T-helper 1 cell treated with Interleukin-12 subunit alpha and Interleukin-12 subunit beta and Interleukin-4 antibody, amounts not matched to agents 30 ng/mL and 1 ng/mL, for 36 hours (primary cell): ENCODE measurements around the gene DEGS2. TPM values are rescaled to one million over a fixed set of nuclear protein-coding genes. Genes with fewer than 3 reads are reported as not detected.

Experiments
- intact Hi-C: fragments of 100-400 bp; cut with micrococcal nuclease; formaldehyde crosslinking; loops from one replicate; pipeline ENCODE4 v1.15.1; 2024
- total RNA-seq: library from RNA; stranded (reverse); gene quantifications from 2 replicates; pipeline ENCODE4 v1.2.3, GENCODE V29; 2022

The DEGS2 gene
- total RNA-seq, 1 donor from 2014 or later = not detected

DNA sequence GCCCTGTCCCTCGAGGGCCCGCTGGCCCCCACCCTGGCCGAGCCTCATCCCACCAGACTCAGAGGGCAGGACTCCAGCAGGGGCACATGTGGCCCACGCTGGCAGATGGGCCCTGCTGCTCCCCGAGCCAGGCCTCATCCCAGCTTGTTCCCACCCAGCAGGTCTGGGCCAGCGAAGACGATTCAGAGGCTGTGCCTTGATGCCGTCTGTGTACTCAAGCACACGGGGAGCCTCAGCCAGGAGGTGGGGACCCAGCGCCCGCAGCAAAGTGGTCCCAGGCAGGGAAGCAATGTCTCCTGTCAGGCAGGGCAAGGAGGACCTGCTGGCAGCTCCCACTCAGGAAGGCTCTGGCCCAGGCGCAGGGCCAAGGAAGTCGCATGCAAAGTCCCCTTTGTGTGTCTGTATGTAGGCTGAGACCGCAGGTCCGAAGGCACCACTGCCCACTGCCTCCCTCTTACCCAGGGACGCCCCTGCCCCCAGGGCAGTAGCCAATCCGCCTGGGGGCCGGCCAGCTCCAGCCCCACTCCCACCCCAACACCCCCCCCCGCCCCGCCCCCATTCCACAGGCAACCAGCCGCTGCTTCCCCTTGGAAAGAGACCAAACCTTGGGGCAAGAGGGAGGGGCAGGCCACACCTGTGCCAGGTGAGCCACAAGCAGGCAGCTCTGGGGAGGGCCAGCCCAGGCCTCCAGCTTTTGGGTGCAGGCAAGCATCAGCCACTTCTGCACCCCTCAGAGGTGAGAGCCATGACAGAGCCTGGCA lies 9.4 kb downstream of the DEGS2 start:
- intact Hi-C loops = no loop called here

DNA sequence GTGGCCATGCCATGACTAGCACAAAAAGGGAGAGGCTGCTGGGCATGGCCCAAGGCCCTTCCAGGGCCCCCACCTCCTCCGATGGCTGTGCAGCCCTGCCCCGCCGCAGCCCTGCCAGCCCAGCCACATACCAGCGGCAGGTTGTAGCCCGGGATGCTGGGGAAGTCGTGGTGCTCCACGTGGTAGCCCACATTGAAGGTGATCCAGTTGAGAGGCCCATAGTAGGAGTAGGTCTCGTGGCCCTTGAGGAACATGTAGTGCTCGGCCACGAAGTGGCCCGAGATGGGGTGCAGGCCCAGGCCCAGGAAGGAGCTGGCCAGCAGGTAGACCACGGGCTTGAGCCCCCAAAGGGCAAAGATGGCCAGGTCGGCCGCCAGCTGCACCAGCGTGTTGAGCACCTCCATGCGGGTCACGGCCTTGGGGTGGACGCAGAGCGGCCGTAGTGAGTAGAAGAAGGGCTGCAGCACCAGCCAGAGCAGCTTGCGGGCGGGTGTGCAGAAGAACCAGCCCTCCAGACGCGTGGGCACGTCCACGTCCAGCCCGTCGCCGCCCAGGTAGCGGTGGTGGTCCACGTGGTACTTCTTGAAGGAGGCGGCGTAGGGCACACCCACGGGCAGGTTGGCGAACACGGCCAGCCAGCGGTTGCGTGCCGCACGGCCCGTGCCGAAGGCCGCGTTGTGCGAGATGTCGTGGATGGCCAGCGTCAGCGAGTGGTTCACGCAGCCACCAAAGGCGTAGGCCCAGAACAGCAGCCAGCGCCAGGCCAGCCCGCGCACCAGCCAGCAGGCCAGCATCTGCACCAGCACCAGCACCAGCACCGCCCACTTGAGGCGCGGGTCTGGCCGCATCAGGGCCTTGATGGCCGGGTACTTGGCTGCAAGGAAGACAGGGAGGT lies 10.4 kb downstream of the DEGS2 start:
- intact Hi-C loops = no loop called here

DNA sequence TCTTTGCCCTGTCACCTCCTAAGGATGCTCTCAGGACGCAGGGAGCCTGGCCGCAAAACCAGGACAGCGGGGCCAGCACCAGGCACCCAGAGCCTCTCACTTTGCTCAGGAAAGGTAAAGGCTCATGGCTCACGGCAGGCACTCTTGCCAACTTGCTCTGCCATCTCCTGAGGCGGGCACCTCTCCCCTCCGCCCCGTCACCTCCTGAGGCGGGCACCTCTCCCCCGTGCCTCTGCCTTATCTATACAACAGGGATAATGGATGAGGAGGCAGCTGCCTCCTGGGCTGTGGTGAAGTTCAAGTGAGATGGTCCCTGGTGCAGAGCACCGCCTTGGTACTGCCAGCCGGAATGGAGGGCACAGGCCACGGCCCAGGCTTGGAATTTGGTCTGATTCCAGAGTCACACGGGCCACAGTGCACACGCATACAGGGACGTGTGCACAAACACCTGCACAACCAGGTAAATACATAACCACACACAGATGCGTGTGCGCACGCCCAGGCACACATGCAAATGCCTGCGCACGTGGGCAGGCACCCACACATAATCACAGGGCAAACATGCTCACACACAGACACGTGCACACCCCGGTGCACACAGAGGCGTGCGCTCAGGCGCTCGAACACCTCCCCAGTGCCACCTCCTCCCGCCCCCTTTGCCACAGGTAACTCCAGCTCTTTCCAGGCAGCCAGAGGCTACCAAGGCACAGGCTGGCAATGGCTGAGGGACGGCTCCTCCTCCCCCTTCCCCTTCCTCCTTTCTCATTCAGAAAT lies 11.6 kb downstream of the DEGS2 start:
- intact Hi-C loops = loop anchor here (2.0 kb wide), 1 partner anchor 45 kb away; no protein-coding TSS in a partner anchor

DNA sequence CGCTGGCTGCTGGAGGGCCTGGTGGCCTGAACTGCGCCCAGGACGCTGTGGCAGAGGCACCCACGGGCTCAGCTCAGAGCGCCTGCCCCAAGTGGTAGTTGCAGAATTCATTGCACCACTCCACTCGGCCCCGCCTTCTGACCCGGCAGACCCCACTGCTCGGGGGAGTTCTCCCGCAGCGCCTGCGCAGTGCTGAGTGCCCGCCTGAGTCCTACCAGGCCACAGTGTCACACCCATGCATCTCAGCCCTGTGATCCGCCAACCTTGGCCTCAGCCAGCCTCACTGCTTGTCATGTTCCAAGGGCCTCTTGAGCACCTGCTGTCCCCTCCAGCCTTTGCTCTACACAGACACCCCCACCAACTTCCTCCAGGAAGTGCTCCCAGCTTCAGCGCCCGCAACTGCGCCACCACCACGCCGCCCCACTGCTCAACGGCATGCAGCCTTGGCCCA lies 12.2 kb downstream of the DEGS2 start:
- intact Hi-C loops = loop anchor here (2.0 kb wide), 1 partner anchor 46 kb away; no protein-coding TSS in a partner anchor

DNA sequence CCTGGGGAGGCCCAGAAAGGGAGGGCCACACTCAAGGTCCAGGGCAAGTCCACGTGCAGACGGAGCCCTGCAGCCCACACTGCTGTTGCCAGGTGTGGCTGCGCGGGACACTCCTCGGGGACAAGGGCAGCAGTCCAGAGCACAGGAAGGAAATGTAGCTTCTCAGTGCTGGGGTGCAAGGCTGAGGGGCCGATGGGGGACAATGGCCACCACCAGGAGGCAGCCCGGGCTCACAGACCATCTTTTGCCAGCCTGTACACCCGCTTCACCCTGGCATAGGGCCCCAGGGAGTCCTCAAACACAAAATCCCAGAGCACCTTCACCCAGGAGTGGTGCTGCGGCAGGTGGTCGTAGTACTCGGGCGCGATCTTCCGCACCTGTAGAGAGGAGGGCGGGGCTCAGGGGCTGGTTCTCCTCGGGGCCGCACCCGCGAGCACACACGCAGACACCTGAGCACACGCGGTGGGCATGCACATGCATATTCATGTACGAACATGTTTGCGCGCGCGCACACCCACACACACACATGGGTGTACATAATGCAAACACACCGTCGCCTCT lies 12.8 kb downstream of the DEGS2 start:
- intact Hi-C loops = loop anchor here (2.0 kb wide), 1 partner anchor 46 kb away; no protein-coding TSS in a partner anchor

DNA sequence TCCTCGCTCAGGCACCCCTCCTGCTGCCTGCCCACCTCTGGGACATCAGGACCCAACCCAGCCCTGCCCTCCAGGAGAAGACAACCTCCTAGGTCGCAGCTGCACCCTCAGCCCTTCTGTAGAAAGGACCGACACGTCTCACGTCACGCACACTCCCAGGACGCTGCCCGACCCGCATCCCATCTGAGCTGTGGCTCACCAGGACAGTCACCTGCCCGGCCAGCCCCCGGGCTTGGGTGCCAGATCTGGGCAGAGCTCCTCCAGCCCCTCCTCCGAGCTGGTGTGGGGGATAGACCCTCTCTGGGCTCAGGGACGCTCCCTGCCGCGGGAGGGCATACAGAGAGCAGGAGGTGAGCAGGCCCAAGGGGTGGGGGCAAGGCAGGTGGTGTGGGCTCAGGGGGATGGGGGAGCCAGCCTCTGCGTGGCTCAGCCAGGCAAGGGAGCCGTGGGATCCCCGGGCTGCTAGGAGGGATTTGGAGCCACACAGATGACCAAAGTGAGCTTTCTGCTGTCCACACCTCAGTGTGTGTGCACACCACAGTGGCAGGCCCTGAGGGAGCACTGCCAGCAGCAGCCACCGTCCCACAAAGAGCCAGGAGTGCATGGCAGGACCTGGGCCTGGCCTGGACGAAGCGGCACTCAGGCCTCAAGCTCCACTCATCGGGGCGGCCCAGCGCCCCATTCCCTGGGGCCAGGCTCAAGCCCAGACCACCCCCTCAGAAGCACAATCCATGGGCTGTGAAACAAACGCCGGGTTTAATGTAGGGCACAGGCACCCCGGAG lies 13.6 kb downstream of the DEGS2 start:
- intact Hi-C loops = loop anchor here (2.0 kb wide), 1 partner anchor 47 kb away; no protein-coding TSS in a partner anchor

DNA sequence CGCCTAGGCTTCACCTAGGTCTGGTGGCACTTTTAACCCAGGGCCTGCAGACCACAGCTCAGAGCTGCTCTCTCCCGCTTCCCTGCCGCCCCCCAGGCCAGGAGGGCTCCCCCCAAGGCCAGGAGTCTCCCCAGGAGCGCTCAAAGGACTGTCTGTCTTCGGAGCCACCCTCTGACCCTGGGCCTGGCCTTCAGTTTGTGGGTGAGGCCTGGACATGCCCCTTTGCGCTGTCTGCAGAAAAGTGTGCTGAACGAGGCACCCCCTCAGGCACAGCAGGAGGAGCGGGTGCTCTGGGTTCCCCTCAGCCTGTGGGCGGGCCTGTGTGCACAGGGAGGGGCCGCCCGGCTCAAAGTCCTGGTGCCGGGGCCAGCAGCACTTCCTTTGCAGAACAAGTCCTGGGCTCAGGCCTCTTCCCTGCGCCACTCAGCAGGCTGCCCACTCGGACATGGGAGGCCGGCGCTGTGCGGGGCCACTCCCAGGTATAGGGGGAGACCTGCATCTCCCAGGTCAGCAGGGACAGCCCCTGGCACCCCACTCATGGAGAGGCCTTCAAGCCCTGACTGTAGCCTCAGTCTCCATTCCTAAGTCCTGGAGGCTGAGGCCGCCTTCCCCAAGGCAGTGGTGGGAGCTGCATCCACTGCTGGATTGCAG lies 14.3 kb downstream of the DEGS2 start:
- intact Hi-C loops = no loop called here

DNA sequence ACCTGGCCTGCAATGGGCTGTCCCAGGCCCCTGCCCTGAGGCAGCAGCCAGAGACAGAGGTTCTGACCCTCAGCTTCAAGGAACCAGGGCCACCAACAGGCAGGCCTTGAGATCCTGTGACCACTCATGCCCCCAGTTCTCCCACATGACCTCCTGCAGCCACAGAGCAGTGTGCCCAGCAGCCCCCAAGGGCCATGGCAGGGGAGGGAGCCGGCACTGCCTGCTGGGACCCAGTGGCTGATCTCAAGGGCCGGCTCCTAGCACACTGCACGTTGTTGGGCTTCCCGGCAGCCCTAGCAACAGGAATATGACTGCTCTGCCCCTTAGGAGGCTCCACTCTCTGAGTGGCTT lies 14.8 kb downstream of the DEGS2 start:
- intact Hi-C loops = no loop called here

DNA sequence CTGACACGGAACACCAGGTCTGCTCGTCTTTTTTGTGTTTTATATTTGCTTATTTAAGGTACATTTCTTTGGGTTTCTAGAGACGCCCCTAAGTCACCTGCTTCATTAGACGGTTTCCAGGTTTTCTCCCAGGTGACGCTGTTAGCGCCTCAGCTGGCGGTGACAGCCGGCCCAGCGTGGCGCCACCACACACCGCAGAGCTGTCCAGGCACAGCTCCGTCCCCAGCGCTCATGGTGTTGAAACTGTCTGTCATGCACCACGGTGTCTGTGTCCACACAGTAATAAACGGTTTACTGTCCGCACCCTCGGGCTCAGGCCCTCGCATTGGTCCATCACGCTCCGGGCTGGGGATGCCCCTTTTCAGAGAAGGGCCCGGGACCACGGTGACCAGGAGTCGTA lies 15.5 kb downstream of the DEGS2 start:
- intact Hi-C loops = no loop called here

DNA sequence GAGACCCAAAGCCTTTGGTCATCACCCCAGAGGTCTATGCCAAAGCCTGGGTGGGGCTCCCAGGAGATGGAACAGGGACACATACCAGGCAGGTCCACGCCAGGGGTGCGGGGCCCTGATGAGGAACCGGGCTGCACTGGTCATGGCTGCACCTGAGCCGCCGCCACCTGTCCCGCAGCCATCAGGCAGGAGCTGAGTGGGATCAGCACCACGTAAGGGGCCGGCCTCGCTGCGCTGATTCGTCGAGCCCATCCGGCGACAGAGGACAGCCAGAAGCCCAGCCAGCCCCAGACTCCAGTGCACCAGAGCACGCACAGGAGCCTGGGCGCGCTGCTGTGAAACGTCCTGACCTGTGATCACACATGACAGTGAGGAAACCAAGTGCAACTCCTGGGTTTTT lies 15.9 kb downstream of the DEGS2 start:
- intact Hi-C loops = no loop called here

DNA sequence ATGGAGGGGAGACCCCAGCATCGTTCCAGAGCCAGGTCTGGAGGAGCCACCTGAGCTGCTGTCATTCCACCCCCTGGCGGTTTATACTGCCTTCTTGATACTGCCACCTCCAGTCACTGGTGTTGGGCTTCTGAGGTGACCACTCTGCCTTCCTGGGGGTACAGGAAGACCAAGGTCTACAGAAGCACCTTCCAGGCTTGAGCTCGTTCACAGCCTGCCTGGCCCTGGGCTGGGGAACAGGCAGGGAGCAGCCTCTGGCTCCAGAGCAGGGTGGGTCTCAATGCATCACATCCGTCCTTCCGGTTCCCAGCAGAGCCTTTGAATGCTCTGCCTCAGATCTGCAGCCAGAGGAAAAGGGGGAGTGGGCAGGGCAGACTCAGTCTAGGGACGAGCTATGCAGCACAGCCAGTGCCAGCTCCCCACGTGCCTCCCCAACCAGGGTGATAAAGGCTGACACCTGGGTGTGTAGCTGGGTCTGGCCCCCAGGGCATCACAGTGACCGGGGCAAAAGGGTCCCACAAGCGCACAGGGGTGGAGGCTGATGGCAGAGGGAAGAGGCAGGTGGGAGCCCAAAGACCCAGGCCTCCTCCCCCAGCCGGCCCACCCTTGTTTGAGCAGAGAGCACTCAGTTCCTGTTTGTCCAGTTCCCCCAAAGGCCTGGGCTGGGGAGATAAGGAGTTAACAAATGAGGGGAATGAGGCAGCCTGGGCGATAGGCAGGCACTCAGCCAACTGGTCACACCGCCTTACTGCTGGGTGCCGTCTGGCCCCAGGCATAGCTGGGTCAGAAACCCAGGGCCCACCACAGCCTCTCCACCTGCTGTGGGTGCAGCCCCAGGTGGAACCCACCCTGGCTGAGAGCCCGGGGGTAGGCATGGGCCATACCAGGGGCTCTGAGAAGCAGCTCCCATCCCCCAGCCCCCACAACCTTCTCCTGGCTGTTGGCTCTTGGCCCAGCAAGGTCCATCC lies 17.1 kb downstream of the DEGS2 start:
- intact Hi-C loops = no loop called here

DNA sequence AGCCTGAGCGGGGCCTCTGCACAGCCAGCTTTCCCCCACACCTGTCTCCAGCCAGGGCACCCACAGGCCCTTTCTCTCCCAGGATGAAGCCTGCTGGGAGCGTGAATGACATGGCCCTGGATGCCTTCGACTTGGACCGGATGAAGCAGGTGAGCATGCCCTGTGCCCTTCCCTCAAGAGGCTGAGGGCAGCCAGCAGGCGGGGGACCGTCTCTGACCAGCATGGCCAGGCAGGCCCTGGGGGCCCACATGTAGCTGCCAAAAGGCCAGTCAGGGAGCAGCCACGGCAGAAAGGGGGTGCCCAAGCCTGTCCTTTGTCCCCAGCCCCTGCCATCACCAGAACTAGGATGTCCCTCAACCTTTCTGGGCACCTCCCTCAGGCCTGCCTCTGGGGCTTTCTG lies 18.3 kb downstream of the DEGS2 start:
- intact Hi-C loops = no loop called here

DNA sequence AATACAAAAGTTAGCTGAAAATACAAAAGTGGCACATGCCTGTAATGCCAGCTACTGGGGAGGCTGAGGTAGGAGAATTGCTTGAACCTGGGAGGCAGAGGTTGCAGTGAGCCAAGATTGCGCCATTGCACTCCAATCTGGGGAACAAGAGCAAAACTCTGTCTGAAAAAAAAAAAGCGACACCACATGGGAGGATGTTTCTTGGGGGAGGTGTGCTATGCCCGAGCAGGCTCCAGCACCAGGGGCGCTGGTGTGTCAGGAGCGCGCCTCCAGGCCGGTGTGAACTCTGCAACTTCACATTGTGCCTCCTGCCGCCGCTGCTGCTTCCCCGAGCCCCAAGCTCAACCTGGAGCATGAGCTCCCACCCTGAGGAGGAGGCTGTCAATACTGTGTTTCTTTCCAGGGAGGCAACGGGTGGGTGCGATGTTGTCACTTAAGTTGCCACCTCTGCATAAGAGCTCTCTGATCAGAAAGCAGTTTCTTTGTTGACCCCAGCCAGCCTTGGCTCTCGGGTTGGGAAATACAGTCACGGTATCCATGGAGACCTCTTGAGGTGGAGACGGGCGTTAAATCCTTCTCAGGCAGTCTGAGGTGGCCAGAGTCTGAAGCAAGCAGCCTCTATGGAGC lies 18.9 kb downstream of the DEGS2 start:
- intact Hi-C loops = no loop called here

DNA sequence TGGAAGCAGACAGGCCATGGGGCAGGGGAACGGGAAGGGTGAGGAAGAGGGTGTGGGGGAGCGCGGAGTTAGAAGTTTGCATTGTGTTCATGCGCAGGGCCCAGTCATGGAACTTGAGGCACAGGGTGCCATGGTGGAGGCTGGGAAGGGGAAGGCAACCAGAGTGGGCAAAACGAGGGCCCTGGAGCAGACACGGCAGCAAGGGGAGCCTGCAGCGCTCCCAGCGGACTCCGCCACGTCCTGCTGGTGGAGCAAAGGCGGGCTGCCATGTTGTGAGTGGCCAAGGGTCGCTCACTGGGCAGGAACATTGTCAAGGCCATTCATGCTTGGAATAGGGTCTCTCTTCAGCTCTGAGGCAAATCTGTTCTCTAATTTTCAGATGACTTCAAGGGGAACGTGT lies 20.5 kb downstream of the DEGS2 start:
- intact Hi-C loops = no loop called here

DNA sequence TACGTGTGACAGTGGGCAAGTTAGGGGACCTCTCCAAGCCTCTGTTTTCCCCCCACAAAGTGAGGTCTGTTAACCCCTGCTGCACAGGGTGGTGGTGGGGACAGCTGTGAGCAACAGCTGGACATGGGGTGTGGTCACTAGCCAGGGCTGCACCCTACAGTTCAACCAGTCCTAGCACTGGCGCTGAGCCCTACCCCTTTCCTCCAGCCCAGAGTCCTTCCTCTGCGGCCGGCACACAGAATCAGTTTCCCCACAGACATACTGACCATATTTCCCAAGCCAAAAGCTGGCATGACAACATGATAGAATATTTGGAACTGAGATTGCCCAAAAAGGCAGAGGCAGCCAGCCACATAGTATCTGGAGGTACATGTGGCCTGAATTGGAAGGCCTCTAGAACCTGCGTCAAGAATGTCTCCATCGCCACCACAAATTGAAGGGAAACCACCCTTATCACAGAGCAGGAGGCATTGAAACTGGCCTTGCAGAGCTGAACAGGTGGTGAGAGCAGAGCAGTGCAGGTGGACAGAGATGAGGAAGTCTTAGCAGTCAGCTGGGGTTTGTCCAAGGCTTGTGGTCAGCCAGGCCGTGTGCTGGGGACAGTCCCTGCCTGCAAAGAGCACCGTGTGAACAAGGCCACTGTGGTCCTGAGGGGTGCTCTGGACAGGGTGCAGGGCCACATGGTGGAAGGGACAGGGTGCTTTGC lies 21.2 kb downstream of the DEGS2 start:
- intact Hi-C loops = no loop called here

DNA sequence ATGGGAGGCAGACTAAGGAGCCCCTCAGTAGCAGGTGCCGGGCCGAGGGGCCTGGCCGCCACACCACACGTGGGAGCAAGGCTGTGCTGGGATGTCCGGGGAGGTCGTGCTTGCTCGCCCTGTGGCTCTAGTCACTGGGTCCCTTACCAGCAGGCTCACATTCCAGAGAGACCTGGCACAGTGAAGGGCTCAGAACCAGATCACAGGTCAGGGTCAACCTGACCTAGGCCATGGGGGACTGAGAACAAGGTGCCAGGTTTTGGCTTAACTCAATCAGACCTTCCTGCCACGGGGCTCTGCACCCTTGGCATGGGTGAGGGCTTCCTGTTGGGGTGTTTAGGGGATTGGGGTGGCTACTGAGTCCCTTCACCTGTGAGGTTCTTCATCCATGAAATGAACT lies 22.3 kb downstream of the DEGS2 start:
- intact Hi-C loops = no loop called here

DNA sequence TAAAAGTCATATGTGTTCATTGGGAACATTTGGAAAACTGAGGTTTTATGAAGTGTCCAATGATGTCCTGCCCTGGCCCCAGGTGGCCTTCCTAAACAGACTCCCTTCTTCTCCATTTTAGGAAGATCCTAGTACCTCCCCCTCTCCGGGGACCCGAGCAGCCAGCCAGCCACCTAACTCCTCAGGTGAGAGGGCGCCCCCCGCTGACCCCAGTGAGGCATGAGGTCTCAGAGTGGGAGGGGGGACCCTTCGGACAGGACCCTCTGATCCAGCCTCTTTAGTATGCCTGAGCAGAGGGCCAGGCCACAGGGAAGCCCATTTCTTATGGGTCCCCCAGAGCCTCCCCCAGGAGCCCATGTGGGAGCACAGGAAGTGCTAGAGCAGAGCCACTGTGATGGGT lies 23.7 kb downstream of the DEGS2 start:
- intact Hi-C loops = no loop called here

DNA sequence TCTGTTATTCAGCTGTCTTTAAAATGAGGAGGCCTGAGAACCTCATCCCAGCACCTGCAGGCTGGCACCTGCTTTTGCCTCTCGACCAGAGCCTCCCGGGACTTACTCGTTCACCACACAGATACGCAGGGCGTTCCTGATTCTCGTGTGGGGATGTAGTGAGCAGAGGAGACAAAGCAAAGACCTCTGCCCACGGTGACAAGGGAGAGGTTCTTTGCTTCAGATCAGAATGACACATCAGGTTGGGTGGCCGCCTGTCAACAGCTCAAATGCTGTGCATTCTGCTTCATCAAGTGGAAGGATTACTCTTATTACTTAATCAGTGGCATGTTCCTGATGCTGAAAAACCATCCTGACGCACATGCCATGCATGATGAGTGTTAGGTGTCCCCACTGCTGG lies 24.4 kb downstream of the DEGS2 start:
- intact Hi-C loops = no loop called here
